HG03432 (cell line): ENCODE data around the gene CD300LF.

Source experiments
- ATAC-seq: cut with Tn5 transposase; IDR thresholded peaks from one replicate; pipeline ENCODE4 v1.9.1; 2021; ENCODE audit warnings: mild to moderate bottlenecking, moderate library complexity; ENCODE audit not compliant: unreplicated experiment

The CD300LF gene

DNA sequence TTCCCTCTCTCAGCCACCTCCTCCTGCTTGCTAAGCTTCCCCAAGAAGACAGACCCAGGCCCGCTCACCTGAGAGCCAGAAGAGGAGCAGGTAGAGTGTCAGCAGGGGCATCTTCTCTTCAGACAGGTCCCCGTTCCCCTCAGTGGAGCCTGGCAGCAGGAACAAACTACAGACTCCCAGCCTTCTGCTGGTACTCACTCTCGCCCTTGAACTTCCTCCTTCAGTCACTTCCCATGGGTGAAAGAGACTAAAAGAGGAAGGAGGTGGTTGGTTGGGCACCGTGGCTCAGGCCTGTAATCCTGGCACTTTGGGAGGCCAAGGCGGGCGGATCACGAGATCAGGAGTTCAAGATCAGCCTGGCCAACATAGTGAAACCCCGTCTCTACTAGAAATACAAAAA lies at the start of gene CD300LF:
TSS of gene CD300LF (minus strand) at position 168 of the 400 bp plus-strand sequence. CDS start at position 111, 57 bp downstream.
- ATAC-seq: no peak

DNA sequence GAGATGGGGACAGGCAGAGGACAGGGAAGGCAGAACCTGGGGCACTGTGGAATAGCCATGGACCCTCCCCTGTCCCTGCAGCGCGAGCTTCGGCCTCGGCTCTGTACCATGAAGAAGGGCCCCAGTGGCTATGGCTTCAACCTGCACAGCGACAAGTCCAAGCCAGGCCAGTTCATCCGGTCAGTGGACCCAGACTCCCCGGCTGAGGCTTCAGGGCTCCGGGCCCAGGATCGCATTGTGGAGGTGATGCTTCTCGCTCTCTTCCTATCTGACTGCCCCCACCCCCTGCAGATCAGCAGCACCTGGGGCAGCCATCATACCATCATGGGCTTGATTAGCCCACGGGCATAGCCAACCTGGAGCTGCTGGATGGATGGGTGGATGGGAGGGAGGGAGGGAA lies 49.2 kb upstream of the CD300LF start:
- no peak for ATAC-seq

DNA sequence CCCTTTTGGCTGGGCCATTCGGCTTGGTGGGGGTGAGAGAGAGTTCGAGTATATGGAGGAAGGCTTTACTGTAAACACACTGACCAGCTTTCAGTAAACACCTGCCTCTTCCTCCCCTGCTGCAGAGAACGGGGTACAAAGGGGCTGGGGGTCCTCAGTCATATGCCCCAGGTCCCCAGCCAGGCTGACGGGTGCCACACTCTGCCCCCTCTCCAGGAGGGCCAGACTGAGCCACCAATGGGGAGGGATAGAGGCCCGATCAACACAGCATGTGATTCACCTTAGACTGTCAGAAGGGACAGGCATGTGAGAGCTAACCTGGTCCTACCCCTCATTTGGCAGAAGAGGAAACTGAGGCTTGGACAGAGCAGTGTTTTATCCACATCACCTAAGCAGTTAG lies 48.7 kb upstream of the CD300LF start:
- ATAC-seq: no peak

DNA sequence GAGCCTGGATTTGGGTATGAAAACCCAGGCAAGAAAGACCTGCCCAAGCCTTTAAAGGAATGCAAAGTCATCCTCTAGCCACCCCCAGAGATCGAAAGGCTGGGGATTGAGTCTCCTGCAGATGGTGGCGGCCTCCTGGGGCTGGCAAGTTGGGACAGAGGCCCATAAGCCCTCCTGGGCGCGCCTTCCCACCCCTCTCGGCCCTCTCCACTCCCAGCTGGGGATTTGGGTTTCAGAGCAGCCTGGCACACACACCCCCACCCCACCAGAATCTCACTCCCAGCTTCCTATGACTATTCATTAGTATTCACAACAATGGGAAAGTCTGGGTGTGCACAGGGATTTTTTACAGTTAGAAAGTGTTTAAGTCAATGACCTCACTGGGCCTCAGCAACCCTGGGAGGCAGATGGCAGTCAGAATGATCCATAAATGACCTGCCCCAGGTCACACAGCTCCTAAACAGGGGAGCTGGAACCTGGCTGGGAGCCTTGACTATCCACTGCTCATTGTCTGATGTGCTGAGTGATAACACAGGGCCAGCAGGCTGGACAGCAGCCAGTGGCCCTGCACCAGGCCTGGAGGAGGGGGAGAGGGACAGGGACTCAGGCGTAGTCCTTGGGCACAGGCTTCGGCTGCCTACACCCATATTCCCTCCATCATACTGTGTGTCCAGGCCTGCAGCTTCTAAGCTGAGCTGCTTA lies 47.8 kb upstream of the CD300LF start:
- no peak for ATAC-seq

DNA sequence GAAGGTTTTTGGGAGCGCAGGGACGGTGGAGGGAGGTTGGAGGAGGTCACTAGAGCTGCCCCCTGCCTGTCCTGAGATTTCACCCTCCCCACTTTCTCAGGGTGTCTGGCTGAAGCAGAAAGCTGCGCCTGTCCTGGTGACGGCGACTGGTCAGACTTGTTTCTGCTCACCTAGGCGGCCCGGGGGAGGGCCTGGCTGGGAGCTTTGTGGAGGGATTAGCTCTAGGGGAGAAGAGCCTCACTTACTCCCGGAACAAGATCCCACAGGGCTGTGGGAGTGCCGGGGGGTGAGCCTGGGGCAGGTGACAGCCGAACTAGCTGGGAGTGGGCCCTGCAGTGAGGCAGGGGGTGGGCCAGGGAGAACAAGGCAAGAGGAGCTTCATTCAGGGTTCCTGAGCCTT lies 47.2 kb upstream of the CD300LF start:
- ATAC-seq: no peak

DNA sequence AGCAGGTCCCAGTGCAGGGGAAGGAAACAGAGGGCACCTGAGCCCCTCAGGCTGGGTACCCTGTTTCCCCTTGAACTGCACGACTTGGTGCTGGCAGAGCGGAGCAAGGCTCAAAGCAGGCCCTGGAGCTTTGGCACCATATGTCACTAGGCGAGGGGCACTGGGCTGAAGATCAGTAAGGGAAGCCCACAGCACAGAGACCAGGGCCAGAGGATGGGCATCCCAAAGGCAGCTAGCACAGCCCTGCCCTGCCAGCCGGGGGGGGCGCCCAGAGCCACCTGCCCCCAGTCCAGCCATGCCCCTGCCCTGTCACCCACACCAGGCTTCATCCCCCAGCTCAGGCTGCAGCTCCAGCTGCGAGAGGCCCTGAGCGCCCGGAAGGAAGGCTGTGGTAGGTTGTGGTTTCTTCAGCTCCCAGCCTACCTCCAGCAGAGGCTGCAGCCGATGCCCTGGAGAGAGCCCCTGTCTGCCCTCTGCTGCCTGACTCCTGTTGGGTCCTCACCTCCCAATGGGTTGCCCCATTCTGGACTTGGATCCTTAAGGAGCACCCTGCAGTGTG lies 46.6 kb upstream of the CD300LF start:
- peak; percentile 77 for ATAC-seq

DNA sequence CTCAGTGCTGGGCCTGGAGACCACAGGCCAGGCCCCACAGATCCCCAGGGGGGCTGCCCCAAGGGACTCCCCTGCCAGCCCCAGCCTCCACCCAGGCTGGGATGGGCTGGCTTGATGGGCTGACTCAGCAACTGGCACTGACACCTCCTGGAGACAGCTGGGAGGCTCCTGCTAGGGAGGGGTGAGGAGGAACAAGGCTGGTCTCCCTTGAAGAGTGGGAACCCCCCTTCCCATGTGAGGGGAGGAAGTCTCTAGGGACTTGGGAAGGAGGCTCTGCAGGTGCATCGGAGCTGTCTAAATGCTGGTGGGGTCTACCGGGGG lies 46.1 kb upstream of the CD300LF start:
- ATAC-seq: peak; percentile 37

DNA sequence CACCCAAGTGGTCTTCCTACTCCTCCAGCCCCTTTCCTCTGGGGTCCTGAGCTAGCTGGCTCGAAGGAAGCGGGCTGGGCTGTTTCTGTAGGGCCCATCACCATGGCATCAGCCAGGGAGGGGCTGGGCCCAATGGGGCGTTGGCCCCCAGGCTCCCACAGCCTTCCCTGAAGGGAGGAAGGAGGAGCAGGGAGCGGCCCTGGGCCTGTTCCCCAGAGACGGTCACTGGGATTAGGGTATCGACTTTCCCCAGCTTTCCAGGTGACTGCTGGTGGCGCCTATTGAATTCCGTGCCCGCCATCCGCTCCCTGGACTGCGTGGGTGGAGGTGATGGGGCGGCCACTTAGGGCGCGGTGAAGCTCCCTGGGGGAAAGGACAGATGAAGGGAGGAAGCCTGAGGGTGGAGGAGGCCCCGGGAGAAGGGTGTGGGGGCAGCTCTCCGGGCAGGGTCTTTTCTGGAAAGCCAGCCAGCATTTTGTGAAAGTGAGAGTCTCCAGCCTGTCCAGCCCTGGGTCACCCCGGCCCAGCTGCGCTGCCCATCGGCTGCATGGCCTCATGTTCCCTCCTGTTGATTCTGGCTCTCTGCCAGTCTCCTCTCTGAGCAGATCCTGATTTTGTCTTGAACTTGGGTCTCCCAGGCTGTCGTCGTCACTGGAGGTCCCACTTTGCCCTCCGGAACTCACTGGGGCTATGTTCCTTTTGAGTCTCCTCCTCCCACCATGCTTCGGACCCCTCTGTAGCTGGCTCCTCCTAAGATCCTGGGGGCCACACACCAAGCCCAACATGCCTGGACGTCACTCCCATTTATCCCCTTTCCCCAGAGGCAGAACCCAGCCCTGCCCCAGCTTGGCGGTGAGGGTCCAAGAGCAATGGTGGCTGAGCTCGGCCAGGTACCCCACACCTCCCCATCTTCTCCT lies 45.5 kb upstream of the CD300LF start:
- ATAC-seq: no peak

DNA sequence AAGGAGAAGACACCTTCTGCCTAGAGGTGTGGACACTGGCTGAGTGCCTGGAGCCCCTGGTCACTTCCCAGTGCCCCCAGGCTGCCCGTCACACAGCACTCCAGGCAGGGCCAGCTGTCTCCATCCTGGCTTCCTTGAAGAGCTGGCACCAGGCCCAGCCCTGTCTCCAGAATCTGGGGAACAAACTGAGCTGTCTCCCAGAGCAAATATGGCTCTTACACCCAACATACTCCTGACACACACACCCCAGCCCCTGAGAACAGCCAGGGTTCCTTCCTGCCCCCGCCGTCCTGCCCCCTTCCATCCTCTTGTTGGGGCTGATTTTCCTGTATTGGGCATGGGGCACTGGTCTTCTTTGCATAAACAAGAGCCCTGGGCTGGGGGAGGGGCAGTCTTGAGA lies 44.8 kb upstream of the CD300LF start:
- ATAC-seq: no peak

DNA sequence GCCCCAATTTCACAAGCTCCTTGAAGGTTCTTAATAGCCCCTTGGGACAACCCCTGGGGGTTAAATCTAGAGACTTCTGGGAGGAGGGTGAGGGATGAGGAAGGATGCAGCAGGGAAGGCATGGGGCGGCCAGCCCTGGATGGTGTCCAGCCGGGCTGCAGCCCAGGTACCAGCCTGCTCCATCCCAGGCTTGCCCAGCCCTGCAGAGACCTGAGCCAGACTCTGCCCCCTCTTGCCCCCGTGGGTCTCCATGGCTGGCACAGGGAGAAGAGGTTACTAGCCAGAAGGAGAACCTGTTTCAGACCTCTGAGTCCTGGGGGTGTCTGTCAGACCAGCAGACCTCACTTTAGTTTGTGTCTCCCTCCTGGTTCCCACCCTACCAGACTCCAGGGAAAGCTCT lies 44.2 kb upstream of the CD300LF start:
- ATAC-seq: no peak

DNA sequence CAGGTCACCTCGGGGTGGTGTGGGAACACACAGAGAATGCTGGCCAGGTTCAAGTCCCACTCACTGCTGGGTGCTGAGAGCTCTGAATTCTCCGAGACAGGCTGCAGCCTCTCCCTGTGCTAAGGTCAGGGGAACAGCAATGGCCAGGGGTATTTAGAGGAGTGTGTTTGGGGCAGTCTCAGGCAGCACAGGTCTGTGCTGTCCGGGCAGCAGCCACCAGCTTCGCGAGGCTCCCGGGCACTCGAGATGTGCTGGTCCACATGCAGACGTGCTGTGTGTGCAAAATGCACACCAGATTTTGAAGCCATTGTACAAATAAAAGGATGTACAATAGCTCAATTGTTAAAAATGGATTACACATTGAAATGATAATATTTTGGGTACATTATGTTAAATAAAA lies 42.8 kb upstream of the CD300LF start:
- ATAC-seq: no peak

DNA sequence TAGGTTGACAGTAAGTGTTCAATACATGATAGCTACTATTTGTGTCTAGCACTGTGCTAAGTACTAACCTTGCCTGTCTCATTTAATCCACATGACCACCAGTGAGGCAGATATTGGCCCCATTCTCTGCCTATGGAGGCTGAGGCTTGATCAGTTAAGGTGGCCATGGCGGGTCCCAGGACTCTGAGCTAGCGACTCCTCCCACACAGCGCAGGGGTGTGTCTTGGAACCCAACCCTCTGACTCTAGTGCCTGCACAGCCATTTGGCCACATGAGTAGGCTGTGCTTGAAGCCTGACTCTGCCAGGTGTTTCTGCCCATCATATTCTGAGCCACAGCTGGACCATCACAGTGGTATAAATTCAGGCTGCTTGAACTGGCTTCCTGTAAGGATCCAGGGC lies 42.1 kb upstream of the CD300LF start:
- ATAC-seq: no peak

DNA sequence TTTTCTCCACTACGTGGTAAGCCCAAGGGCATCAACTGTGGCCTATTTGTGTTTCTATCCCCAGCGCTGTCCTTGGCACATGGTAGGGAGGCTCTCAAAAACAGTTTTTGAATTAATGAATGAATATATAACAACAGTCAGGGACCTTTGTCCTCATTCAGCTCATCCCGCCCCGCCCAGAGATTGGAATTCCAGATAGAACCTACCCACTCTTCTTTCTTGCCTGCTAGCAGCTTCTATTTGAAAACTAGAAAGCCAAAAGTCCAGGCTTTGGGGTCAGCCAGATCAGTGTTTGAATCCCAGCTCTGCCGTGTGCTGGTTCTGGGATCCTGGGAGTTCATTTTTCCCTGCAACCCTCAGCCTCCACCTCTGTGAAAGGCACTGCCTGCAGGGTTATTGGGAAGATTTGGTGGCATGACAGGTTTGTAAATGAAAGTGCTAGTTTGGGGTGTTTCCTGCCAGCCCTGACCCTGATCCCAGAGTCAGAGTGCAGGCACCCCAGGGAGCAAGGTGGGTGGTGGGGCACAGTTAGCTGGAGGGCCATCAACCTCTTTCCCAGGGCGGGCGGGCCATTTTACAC lies 40.2 kb upstream of the CD300LF start:
- no peak for ATAC-seq

DNA sequence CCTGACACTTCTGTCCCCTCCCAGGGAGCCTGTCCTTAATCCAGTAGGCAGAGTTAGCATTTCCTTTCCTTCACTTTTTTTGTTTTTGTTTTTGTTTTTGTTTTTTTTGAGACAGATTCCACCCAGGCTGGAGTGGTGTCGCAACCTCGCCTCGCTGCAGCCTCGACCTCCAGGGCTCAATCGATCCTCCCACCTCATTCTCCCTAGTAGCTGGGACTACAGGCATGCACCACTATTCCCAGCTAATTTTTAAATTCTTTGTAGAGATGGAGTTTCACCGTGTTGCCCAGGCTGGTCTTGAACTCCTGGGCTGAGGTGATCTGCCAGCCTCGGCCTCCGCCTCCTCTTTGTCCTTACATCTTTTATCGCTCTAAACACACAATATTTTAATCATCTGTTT lies 39.7 kb upstream of the CD300LF start:
- ATAC-seq: no peak

DNA sequence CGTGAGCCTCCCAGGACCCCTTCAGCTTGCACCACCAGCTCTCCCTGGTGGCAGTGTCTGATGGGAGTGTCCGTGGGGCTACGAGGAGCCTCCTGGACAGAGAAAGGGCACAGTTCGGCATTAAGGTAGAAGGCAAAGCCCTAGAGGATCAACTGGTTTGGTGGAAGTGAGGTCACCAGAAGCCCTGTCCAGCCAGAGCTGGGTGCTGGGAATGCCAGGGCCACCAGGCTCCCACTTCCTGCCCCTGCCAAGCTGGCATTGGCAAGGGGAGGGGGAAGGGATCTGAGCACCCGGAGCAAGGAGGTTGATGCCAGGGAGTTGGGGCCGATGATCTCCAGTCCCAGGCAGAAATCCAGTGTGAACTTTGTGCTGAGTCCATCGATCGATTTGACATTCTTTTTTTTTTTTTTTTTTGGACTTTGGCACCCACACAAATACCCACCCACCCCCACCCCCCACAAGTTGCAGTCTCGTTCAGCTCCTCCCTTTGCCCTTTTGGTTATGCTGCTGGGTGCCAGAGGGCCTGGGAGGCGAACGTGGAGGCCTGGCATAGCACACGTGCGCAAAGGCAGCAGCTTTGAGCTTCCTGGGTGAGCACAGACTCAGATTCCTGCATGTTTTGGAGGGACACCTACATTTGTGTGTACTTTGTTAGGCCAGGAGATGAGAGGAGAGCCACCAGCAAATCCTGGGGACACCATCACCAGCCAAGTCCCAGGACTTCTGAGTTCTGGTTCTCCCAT lies 37.8 kb upstream of the CD300LF start:
- ATAC-seq: no peak

DNA sequence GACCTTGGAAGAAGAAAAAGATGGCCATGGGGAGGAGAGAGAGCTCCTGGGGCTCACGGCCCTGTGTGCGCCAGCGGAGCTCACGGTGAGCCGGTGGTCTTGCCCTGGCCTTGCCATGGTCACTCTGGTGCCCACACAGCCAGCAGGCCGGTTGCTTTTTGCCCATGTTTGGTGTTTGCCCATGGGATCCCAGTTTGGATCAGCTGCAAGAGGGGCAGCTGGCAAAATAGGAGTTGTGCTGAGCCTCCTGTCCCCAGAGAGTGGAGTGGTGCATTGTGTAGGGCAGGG lies 37.3 kb upstream of the CD300LF start:
- no peak for ATAC-seq

DNA sequence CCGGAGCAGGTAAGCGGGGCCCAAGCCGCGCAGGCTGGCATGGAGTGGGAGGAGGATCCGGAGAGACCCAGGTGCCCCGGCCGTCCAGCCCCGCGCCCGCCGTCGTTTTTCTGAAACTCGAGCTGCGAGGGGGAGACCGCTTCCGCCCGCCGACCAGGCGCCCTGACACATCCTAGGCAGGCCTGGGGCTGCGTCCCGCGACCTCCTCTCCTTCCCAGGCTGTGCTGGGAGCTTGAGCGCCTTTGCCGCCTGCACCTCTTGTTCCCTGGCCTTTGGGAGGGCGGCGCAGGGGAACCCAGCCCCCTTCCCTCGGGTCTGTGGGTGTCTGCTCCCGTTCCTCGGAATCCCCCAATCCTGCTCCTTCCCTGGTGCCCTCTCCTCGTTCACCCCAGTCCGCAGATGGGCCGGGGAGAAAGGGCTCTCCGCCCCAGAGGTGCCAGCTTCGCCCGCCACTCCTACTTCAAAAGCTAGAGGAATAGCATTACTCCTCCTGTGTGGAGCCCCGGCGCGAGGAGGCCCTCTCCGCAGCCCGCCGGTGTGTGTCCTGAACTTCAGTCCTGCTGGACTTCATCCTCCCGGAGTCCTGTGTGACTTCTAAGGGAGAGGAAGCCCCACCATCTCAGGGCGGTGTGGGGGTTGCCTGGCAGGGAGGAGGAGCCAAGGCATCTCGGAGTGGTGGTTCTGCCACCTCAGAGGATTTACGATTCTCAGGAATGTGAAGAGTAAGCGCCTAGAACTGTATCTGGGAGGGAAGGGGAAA lies 36.7 kb upstream of the CD300LF start:
- peak; percentile 23 for ATAC-seq

DNA sequence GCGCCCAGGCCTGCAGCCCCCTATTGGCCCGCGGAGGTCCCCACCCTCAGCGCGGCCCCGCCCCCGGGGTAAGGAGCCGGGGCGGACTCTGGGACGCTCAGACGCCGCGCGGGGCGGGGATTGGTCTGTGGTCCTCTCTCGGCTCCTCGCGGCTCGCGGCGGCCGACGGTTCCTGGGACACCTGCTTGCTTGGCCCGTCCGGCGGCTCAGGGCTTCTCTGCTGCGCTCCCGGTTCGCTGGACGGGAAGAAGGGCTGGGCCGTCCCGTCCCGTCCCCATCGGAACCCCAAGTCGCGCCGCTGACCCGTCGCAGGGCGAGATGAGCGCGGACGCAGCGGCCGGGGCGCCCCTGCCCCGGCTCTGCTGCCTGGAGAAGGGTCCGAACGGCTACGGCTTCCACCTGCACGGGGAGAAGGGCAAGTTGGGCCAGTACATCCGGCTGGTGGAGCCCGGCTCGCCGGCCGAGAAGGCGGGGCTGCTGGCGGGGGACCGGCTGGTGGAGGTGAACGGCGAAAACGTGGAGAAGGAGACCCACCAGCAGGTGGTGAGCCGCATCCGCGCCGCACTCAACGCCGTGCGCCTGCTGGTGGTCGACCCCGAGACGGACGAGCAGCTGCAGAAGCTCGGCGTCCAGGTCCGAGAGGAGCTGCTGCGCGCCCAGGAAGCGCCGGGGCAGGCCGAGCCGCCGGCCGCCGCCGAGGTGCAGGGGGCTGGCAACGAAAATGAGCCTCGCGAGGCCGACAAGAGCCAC lies 36.0 kb upstream of the CD300LF start, which contains the start of gene NHERF1:
TSS of gene NHERF1 (plus strand) at position 100 of the 750 bp plus-strand sequence. CDS start at position 319, 219 bp downstream.
- peak; percentile 86 for ATAC-seq

DNA sequence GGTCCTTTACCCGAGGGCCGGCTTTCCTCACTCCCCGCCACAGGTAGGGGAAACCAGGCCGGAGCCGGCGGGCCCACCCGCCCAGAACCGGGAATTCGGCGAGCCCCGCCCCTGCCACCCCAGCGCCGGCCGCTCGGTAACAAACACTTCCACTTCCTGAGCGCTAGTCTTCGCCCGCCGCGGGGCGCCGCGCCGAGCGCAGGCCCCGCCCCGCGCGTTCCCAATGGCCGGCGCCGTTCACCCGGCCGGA lies 35.5 kb upstream of the CD300LF start:
- ATAC-seq: no peak

DNA sequence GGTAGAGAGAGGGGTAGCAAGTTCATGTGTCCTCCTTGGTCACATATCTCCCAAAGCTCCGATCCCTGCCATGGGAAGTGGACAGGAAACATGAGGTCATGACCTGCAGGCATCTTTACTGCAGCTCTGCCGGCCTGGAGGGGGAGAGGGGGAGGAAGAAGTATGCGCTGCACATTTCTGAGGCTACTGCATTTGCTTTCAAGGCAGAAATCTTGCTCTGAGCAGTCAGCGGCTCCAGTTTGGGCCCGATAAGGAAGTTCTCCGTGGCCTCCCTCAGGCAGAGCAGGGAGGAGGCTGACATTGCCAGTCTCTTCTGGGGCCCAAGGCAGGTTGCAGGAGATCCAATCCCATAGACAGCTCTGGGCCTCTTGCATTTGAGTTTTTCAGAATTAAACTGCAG lies 34.2 kb upstream of the CD300LF start:
- ATAC-seq: no peak
